Chondrocyte (in vitro differentiated cells): Measurements from ENCODE around the gene CPXM2. TPM values are rescaled to one million over a fixed set of nuclear protein-coding genes. Genes with fewer than 3 reads are reported as not detected.

Source experiments
- DNase-seq: peaks from one replicate; pipeline ENCODE4 v3.0.0; 2021; ENCODE audit warnings: mixed read lengths, low spot score
- H3K27ac Mint-ChIP-seq: one replicate; pipeline ENCODE4 v1.8.0; 2021; ENCODE audit warnings: mild to moderate bottlenecking, moderate library complexity, mixed read lengths; ENCODE audit not compliant: unreplicated experiment
- H3K27me3 Mint-ChIP-seq: 2 replicates; pipeline ENCODE4 v1.8.0; 2021; ENCODE audit warnings: low read depth, mixed read lengths
- H3K36me3 Mint-ChIP-seq: 2 replicates; pipeline ENCODE4 v1.8.0; 2021; ENCODE audit warnings: low read depth, mixed read lengths
- H3K4me1 Mint-ChIP-seq: 2 replicates; pipeline ENCODE4 v1.8.0; 2021; ENCODE audit warnings: low read depth, mild to moderate bottlenecking, mixed read lengths
- H3K4me3 Mint-ChIP-seq: one replicate; pipeline ENCODE4 v1.8.0; 2021; ENCODE audit warnings: mild to moderate bottlenecking, moderate library complexity, mixed read lengths; ENCODE audit not compliant: unreplicated experiment
- H3K9me3 Mint-ChIP-seq: 2 replicates; pipeline ENCODE4 v1.8.0; 2021; ENCODE audit warnings: low read depth, mixed read lengths
- total RNA-seq: library from RNA; stranded (reverse); gene quantifications from 3 replicates; pipeline ENCODE4 v1.2.1, GENCODE V29; 2021
- TF ChIP-seq, protein P1 (sequence below): fragments of 200-600 bp; sonication (generic); IDR thresholded peaks from 2 replicates; pipeline ENCODE4 v1.5.0; 2021; ENCODE audit warnings: antibody characterized with exemption, mild to moderate bottlenecking, moderate library complexity

The CPXM2 gene
- total RNA-seq, 1 donor from 2014 or later = not detected

DNA sequence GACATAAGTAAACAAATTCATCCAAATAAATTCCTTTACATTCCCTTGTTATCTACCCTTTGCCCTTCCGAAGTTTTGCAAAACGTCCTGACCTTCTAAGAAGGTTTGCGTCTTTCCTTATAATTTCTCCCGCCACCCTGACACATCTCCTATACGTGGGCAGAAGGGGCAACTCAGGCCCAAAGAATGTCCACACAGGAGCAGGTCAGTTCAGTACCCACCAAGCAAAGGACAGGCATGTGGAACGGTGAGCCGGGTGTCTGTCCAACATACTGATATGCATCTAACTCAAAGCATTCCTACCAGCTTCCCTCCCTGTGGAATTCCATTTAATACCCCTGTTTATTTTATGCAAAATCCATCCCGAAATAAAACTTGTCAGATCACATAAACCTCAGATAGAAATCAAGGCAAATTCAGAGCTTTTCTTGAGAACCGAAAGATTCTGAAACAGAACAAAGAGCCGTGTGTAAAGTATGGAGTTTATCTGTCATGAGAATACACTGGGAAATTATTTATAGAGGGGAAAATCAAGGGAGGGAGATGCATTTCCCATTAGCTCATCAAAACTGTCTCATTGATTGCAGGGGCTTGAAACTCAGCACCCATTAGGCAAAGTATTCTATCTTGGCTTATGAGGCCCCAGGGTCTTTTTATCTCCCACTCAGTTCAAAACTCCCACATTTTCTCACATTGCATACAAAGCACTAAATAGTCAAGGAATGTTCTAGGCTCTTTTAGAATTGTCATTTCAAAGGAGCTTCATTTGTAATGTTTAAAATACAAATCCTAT lies 140.1 kb downstream of the CPXM2 start:
- DNase-seq = no peak
- TF ChIP-seq, protein P1, sequence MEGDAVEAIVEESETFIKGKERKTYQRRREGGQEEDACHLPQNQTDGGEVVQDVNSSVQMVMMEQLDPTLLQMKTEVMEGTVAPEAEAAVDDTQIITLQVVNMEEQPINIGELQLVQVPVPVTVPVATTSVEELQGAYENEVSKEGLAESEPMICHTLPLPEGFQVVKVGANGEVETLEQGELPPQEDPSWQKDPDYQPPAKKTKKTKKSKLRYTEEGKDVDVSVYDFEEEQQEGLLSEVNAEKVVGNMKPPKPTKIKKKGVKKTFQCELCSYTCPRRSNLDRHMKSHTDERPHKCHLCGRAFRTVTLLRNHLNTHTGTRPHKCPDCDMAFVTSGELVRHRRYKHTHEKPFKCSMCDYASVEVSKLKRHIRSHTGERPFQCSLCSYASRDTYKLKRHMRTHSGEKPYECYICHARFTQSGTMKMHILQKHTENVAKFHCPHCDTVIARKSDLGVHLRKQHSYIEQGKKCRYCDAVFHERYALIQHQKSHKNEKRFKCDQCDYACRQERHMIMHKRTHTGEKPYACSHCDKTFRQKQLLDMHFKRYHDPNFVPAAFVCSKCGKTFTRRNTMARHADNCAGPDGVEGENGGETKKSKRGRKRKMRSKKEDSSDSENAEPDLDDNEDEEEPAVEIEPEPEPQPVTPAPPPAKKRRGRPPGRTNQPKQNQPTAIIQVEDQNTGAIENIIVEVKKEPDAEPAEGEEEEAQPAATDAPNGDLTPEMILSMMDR = no peak
- no peak overlapping the region for H3K4me3 Mint-ChIP-seq
- H3K4me1 Mint-ChIP-seq = no peaks in the 10 kb centered on the region
- no peaks in the 10 kb centered on the region for H3K36me3 Mint-ChIP-seq
- peaks cover 3% of the 10 kb centered on the region for H3K9me3 Mint-ChIP-seq
- no peak overlapping the region for H3K27ac Mint-ChIP-seq
- H3K27me3 Mint-ChIP-seq = peaks cover 7% of the 10 kb centered on the region

DNA sequence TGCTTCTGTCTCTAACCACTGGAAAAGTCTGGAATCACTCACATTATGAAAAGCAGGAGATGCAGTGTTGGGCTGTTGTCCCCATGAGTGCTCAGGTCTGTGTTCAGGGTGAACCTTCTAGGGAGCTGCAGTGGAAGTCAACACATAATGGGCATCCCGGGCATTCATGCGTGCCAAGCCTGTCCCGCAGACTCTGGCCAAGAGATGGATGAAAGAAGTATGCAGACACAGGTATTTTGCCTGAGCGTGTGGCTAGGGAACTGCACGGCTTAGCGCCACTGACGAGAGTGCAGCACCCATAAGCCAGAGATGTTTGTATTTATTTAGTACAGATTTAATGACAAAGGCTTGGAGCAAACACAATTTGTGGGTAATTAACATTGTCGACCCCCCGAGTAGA lies 140.7 kb downstream of the CPXM2 start:
- H3K27me3 Mint-ChIP-seq = peaks cover 9% of the 10 kb centered on the region
- H3K4me1 Mint-ChIP-seq = no peaks in the 10 kb centered on the region
- no peak overlapping the region for H3K27ac Mint-ChIP-seq
- no peak overlapping the region for H3K4me3 Mint-ChIP-seq
- H3K36me3 Mint-ChIP-seq = no peaks in the 10 kb centered on the region
- no peak for DNase-seq
- TF ChIP-seq, protein P1 = no peak
- peaks cover 3% of the 10 kb centered on the region for H3K9me3 Mint-ChIP-seq

DNA sequence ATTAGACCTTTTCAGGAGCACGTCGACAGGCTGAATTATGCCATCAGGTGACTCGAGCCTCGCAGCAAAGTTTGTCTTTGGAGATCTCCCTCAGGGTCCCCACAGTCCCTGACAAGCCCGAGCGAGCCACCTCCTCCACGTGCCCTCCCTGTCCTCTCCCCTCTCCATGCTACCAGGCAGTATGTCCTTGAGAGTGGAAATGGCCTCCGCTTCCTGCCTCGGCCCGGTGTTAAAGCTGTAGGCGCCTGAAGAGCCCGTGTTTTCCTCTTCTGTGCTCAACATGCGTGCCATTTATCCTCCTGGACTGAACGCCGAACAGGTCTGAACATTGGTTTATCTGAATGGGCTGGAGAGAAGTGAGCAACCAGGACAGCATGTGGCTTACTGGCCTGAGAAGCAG lies 142.9 kb downstream of the CPXM2 start:
- Mint-ChIP-seq H3K9me3 (peaks cover 3% of the 10 kb centered on the region), H3K36me3 (no peaks in the 10 kb centered on the region), H3K27me3 (peaks cover 10% of the 10 kb centered on the region), H3K4me3 (no peak overlapping the region), H3K27ac (no peak overlapping the region), H3K4me1 (no peaks in the 10 kb centered on the region)
- TF ChIP-seq, protein P1 = no peak
- DNase-seq = no peak

GRCh38 chr10:123747426-123747825 lies 144.2 kb downstream of the CPXM2 start:
- H3K4me3 Mint-ChIP-seq = no peak overlapping the region

GRCh38 chr10:123746942-123747341 lies 144.7 kb downstream of the CPXM2 start:
- no peak for DNase-seq
- peaks cover 3% of the 10 kb centered on the region for H3K9me3 Mint-ChIP-seq
- H3K4me1 Mint-ChIP-seq = no peaks in the 10 kb centered on the region
- H3K27ac Mint-ChIP-seq = no peak overlapping the region
- peaks cover 10% of the 10 kb centered on the region for H3K27me3 Mint-ChIP-seq
- H3K4me3 Mint-ChIP-seq = no peak overlapping the region
- TF ChIP-seq, protein P1 = no peak
- no peaks in the 10 kb centered on the region for H3K36me3 Mint-ChIP-seq

More at GRCh38 chr10:123747426-123747825, 144.2 kb downstream of the CPXM2 start:
- H3K9me3 Mint-ChIP-seq = peaks cover 3% of the 10 kb centered on the region
- no peaks in the 10 kb centered on the region for H3K4me1 Mint-ChIP-seq
- no peaks in the 10 kb centered on the region for H3K36me3 Mint-ChIP-seq
- DNase-seq = no peak
- peaks cover 10% of the 10 kb centered on the region for H3K27me3 Mint-ChIP-seq
- TF ChIP-seq, protein P1 = no peak
- no peak overlapping the region for H3K27ac Mint-ChIP-seq
